HCT116 (cell line): ENCODE data around the gene CCND2. TPM values are rescaled to one million over a fixed set of nuclear protein-coding genes. Genes with fewer than 3 reads are reported as not detected.

Experiments
- ATAC-seq: fragments of 200-7000 bp; cut with Tn5 transposase; 2 replicates; pipeline ENCODE4 v1.9.1; 2020; ENCODE audit warnings: mild to moderate bottlenecking, moderate library complexity
- BruUV-seq: library from RNA; stranded (reverse); fragments of 400-500 nt; replicated peaks from 2 replicates; lab custom pipeline; 2021; lab: Mats Ljungman, UMichigan
- CTCF ChIA-PET: fragments of 300-600 bp; sonication (Branson Sonifier 250); formaldehyde crosslinking; loops from one replicate; lab custom pipeline; 2021; ENCODE audit warnings: antibody characterized with exemption; lab: Charles Lee
- POLR2A ChIA-PET: fragments of 300-600, 350-600 bp; sonication (Branson Sonifier 250); formaldehyde crosslinking; loops from one replicate; lab custom pipeline; 2021; ENCODE audit warnings: antibody characterized with exemption; lab: Charles Lee
- RAD21 ChIA-PET, 2 experiments: fragments of 300-600 bp; sonication (Branson Sonifier 250); formaldehyde crosslinking; loops; one replicate each; lab custom pipeline; 2023; ENCODE audit warnings: low total read pairs in 2 of 2; ENCODE audit not compliant: uncharacterized antibody in 2 of 2, unreplicated experiment in 2 of 2, low non-redundant PET in 1 of 2; lab: Charles Lee
- DNase-seq: peaks from one replicate; pipeline ENCODE4 v3.0.0-alpha.2; 2010; ENCODE audit warnings: low read depth, low spot score
- H2AFZ ChIP-seq: fragments of 200-600 bp; shearing (Covaris generic), sonication (generic); 2 replicates; pipeline ENCODE4 v1.6.1; 2017; ENCODE audit warnings: low read depth, mixed run types, mixed read lengths, antibody characterized with exemption, low read length; ENCODE audit not compliant: poor library complexity, severe bottlenecking
- H3K27ac ChIP-seq: 2 replicates; pipeline ENCODE4 v1.5.1; 2012; ENCODE audit warnings: low read depth, low read length
- H3K27me3 ChIP-seq: fragments of 200-600 bp; sonication (generic); 2 replicates; pipeline ENCODE4 v1.6.1; 2016; ENCODE audit warnings: mixed run types, low read length, mixed read lengths; ENCODE audit not compliant: insufficient read depth
- H3K36me3 ChIP-seq, 2 experiments: fragments of 200-500 bp in 1 of 2; fragments of 200-600 bp in 1 of 2; sonication (Bioruptor generic) in 1 of 2; sonication (generic) in 1 of 2; 2 replicates each; pipeline versions ENCODE4 v1.5.1 to v1.6.1; 2014 to 2016; ENCODE audit warnings: low read length in 2 of 2, inconsistent platforms in 1 of 2, mixed read lengths in 1 of 2, mixed run types in 1 of 2; ENCODE audit not compliant: insufficient read depth in 2 of 2, control insufficient read depth in 1 of 2
- H3K4me1 ChIP-seq, 2 experiments: fragments of 200-600 bp in 1 of 2; sonication (generic) in 1 of 2; 2 replicates each; pipeline versions ENCODE4 v1.5.1 to v1.6.1; 2012 to 2017; ENCODE audit warnings: low read length in 2 of 2, inconsistent platforms in 1 of 2, mild to moderate bottlenecking in 1 of 2, mixed read lengths in 1 of 2, mixed run types in 1 of 2, moderate library complexity in 1 of 2; ENCODE audit not compliant: insufficient read depth in 2 of 2, control insufficient read depth in 1 of 2
- H3K4me2 ChIP-seq: fragments of 200-600 bp; sonication (generic); 2 replicates; pipeline ENCODE4 v1.6.1; 2017; ENCODE audit warnings: mixed run types, low read length, mixed read lengths
- H3K4me3 ChIP-seq, 2 experiments: fragments of 200-600 bp in 1 of 2; sonication (generic) in 1 of 2; replicated peaks in 1 of 2; 2 replicates each; pipeline ENCODE4 v1.5.1; 2011 to 2016; ENCODE audit warnings: low read length in 2 of 2, control low read depth in 1 of 2, low read depth in 1 of 2, mild to moderate bottlenecking in 1 of 2, mixed read lengths in 1 of 2, mixed run types in 1 of 2
- H3K79me2 ChIP-seq: fragments of 200-600 bp; sonication (generic); 2 replicates; pipeline ENCODE4 v1.6.1; 2017; ENCODE audit warnings: mild to moderate bottlenecking, mixed run types, low read length, moderate library complexity, mixed read lengths; ENCODE audit not compliant: insufficient read depth
- H3K9ac ChIP-seq: fragments of 200-600 bp; sonication (generic); 2 replicates; pipeline ENCODE4 v1.6.1; 2016; ENCODE audit warnings: low read length, mixed read lengths
- H3K9me2 ChIP-seq: fragments of 200-600 bp; sonication (generic), shearing (Covaris generic); 2 replicates; pipeline ENCODE4 v1.6.1; 2017; ENCODE audit warnings: mixed run types, mild to moderate bottlenecking, moderate library complexity; ENCODE audit not compliant: insufficient read depth
- H3K9me3 ChIP-seq, 2 experiments: fragments of 200-500 bp in 1 of 2; fragments of 200-600 bp in 1 of 2; sonication (Bioruptor generic) in 1 of 2; sonication (generic) in 1 of 2; 2 replicates each; pipeline ENCODE4 v1.6.1; 2014 to 2017; ENCODE audit warnings: low read length in 2 of 2, mixed read lengths in 2 of 2, inconsistent platforms in 1 of 2, low read depth in 1 of 2, mild to moderate bottlenecking in 1 of 2, mixed run types in 1 of 2, moderate library complexity in 1 of 2; ENCODE audit not compliant: control insufficient read depth in 1 of 2, insufficient read depth in 1 of 2
- H4K20me1 ChIP-seq: fragments of 200-600 bp; sonication (generic), shearing (Covaris generic); 2 replicates; pipeline ENCODE4 v1.6.1; 2017; ENCODE audit warnings: mixed run types, mild to moderate bottlenecking, moderate library complexity; ENCODE audit not compliant: insufficient read depth
- ATF3 ChIP-seq: IDR thresholded peaks from 2 replicates; pipeline ENCODE4 v1.6.1; 2012
- CBX3 ChIP-seq: IDR thresholded peaks from 2 replicates; pipeline ENCODE4 v1.6.1; 2012; ENCODE audit warnings: low read depth
- EGR1 ChIP-seq: IDR thresholded peaks from 2 replicates; pipeline ENCODE4 v1.6.1; 2012; ENCODE audit warnings: low read depth
- ELF1 ChIP-seq: IDR thresholded peaks from 2 replicates; pipeline ENCODE4 v1.6.1; 2012; ENCODE audit warnings: low read depth, borderline replicate concordance
- EZH2 ChIP-seq: fragments of 200-600 bp; sonication (generic); IDR thresholded peaks from 2 replicates; pipeline ENCODE4 v1.6.1; 2017; ENCODE audit warnings: antibody characterized with exemption, mixed run types
- EZH2phosphoT487 ChIP-seq: fragments of 200-600 bp; IDR thresholded peaks from 2 replicates; pipeline ENCODE4 v1.6.1; 2018; ENCODE audit warnings: antibody characterized with exemption, borderline replicate concordance
- FOSL1 ChIP-seq: IDR thresholded peaks from 2 replicates; pipeline ENCODE4 v1.6.1; 2012; ENCODE audit warnings: low read depth
- JUND ChIP-seq: IDR thresholded peaks from 2 replicates; pipeline ENCODE4 v1.6.1; 2012
- MAX ChIP-seq: IDR thresholded peaks from 2 replicates; pipeline ENCODE4 v1.6.1; 2012
- POLR2A ChIP-seq: IDR thresholded peaks from 2 replicates; pipeline ENCODE4 v1.7.0; 2011; ENCODE audit warnings: borderline replicate concordance; ENCODE audit not compliant: insufficient read depth, insufficient read length; ENCODE audit errors: extremely low read depth
- POLR2AphosphoS5 ChIP-seq: IDR thresholded peaks from 2 replicates; pipeline ENCODE4 v1.6.1; 2011; ENCODE audit warnings: mild to moderate bottlenecking, low read depth, low read length, moderate library complexity
- RAD21 ChIP-seq: IDR thresholded peaks from 2 replicates; pipeline ENCODE4 v1.6.1; 2012; ENCODE audit warnings: low read depth, mild to moderate bottlenecking
- SIN3A ChIP-seq: IDR thresholded peaks from 2 replicates; pipeline ENCODE4 v1.6.1; 2012; ENCODE audit warnings: low read depth
- SRF ChIP-seq: IDR thresholded peaks from 2 replicates; pipeline ENCODE4 v1.6.1; 2012; ENCODE audit warnings: low read depth
- TCF7L2 ChIP-seq: IDR thresholded peaks from 2 replicates; pipeline ENCODE4 v1.7.0; 2011; ENCODE audit warnings: borderline replicate concordance, inconsistent platforms; ENCODE audit not compliant: insufficient read depth, insufficient read length; ENCODE audit errors: extremely low read depth
- YY1 ChIP-seq: IDR thresholded peaks from 2 replicates; pipeline ENCODE4 v1.6.1; 2011; ENCODE audit warnings: low read length, low read depth, moderate library complexity, mild to moderate bottlenecking; ENCODE audit not compliant: insufficient replicate concordance; ENCODE audit errors: extremely low read depth
- ZBTB33 ChIP-seq: IDR thresholded peaks from 2 replicates; pipeline ENCODE4 v1.6.1; 2011; ENCODE audit warnings: mild to moderate bottlenecking, low read length, moderate library complexity; ENCODE audit not compliant: insufficient replicate concordance; ENCODE audit errors: extremely low read depth
- ZFX ChIP-seq: fragments of 450-650 bp; IDR thresholded peaks from 2 replicates; pipeline ENCODE4 v1.6.1; 2017
- ZNF274 ChIP-seq: fragments of 200-500 bp; sonication (Bioruptor generic); IDR thresholded peaks from 2 replicates; pipeline ENCODE4 v1.6.1; 2014; ENCODE audit warnings: mild to moderate bottlenecking, low read depth, low read length, inconsistent platforms
- intact Hi-C: fragments of 100-400 bp; cut with micrococcal nuclease; formaldehyde crosslinking; loops from 2 replicates; pipeline ENCODE4 v1.10.0; 2022
- total RNA-seq: library from RNA; stranded (reverse); gene quantifications from one replicate; pipeline ENCODE4 v1.2.1, GENCODE V29; 2021; ENCODE audit not compliant: unreplicated experiment
- TF ChIP-seq, protein P1 (sequence below), 3 experiments: fragments of 200-600 bp in 1 of 3; sonication (generic) in 1 of 3; IDR thresholded peaks in 2 of 3; conservative IDR thresholded peaks in 1 of 3; 2 replicates each; pipeline ENCODE4 v1.5.1; 2012 to 2017; ENCODE audit warnings: low read depth in 2 of 3, low read length in 2 of 3, antibody characterized with exemption in 1 of 3, borderline replicate concordance in 1 of 3, control low read depth in 1 of 3, mild to moderate bottlenecking in 1 of 3, mixed read lengths in 1 of 3, mixed run types in 1 of 3, moderate library complexity in 1 of 3; ENCODE audit not compliant: insufficient read depth in 1 of 3

The CCND2 gene
- total RNA-seq, 1 experiment from 2014 or later: 1.1 TPM

DNA sequence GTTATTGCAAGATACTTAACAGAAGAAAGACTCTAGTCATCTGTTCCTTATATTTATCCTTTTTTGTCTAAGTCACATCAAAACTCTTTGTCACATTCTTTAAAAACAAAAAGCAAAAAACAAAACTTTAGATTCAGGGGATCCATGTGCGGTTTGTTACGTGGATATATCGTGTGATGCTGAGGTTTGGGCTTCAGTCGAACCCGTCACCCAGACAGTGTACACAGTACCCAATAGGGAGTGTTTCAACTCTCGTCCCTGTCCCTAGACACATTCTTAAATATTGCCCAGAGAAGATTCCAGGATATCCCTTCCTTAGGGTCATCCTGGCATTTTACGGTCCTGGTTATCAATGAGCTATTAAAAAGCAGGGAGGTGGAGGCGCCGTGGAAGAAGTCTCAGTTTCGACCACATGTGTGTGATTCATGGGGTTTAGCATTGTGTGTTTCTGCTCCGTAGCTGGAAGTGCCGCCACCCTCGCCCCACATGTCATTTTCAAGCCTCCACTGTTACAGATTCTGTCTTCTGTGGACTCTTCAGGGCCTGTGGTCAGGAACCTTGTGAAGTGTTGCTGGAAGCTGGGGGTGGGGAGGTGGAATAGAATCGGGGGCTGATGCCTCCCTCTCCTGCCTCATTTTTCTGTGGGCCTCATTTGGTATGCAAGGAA lies 19.9 kb downstream of the CCND2 start:
- Histone ChIP-seq H3K4me2 (no peak overlapping the region), H2AFZ (no peak overlapping the region), H3K27ac (no peak overlapping the region), H3K27me3 (peaks cover 5% of the 10 kb centered on the region; the same call in 1 of the 2 replicates), H3K9me2 (no peaks in the 10 kb centered on the region), H3K36me3 (no peaks in the 10 kb centered on the region), H3K4me3 (no peak overlapping the region)
- ATAC-seq: no peak
- RAD21 ChIA-PET: no interaction called here
- TF ChIP-seq EZH2: no peak
- TF ChIP-seq EGR1: no peak
- TF ChIP-seq FOSL1: no peak
- TF ChIP-seq JUND: no peak
- TF ChIP-seq TCF7L2: no peak
- TF ChIP-seq RAD21: no peak
- no peak for TF ChIP-seq CBX3
- no peak for TF ChIP-seq YY1
- no peak for TF ChIP-seq SRF
- no peak for TF ChIP-seq ATF3
- TF ChIP-seq EZH2phosphoT487: no peak
- TF ChIP-seq ZFX: no peak
- no peak for TF ChIP-seq ELF1
- no peak for TF ChIP-seq POLR2A
- TF ChIP-seq POLR2AphosphoS5: no peak
- TF ChIP-seq, protein P1, sequence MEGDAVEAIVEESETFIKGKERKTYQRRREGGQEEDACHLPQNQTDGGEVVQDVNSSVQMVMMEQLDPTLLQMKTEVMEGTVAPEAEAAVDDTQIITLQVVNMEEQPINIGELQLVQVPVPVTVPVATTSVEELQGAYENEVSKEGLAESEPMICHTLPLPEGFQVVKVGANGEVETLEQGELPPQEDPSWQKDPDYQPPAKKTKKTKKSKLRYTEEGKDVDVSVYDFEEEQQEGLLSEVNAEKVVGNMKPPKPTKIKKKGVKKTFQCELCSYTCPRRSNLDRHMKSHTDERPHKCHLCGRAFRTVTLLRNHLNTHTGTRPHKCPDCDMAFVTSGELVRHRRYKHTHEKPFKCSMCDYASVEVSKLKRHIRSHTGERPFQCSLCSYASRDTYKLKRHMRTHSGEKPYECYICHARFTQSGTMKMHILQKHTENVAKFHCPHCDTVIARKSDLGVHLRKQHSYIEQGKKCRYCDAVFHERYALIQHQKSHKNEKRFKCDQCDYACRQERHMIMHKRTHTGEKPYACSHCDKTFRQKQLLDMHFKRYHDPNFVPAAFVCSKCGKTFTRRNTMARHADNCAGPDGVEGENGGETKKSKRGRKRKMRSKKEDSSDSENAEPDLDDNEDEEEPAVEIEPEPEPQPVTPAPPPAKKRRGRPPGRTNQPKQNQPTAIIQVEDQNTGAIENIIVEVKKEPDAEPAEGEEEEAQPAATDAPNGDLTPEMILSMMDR (IDR thresholded peaks at IDR 0.05 in 2 of 3, conservative IDR thresholded peaks at IDR 0.05 in 1 of 3; ENCODE audit: borderline replicate concordance in 1 of 3, insufficient read depth in 1 of 3, low read depth in 2 of 3, low read length in 2 of 3): no peak
- no peak for TF ChIP-seq SIN3A
- no peak for TF ChIP-seq ZBTB33
- no peak for TF ChIP-seq ZNF274
- TF ChIP-seq MAX: no peak
- TF ChIP-seq, all 23 proteins: peak for 0
- intact Hi-C loops: no loop called here
- ChIA-PET CTCF (no interaction called here), POLR2A (no interaction called here)
- Histone ChIP-seq H3K79me2 (no peaks in the 10 kb centered on the region), H3K4me1 (no peaks in the 10 kb centered on the region), H3K9me3 (no peaks in the 10 kb centered on the region), H4K20me1 (no peaks in the 10 kb centered on the region), H3K9ac (no peak overlapping the region)
- BruUV-seq: no TSS peak
- no peak for DNase-seq
